ENCODE measurements around the gene KLF13.

- TF ChIP-seq CTCF (conservative IDR thresholded peaks at IDR 0.05) (no peak), ZFX (IDR thresholded peaks at IDR 0.05) (no peak)
Measured at GRCh38 chr15:31399544-31400171, 73.0 kb downstream of the KLF13 start.
